GM23338 (cell line): ENCODE results near the gene LRIF1. TPM values are rescaled to one million over a fixed set of nuclear protein-coding genes. Genes with fewer than 3 reads are reported as not detected.

ENCODE experiments used
- ATAC-seq: fragments of 200-7000 bp; cut with Tn5 transposase; 3 replicates; pipeline ENCODE4 v1.9.1; 2020
- DNase-seq: peaks from one replicate; pipeline ENCODE4 v3.0.0-alpha.2; 2015; ENCODE audit warnings: low spot score
- H2AFZ ChIP-seq: fragments of 200-600 bp; sonication (generic); 2 replicates; pipeline ENCODE4 v1.8.0; 2016; ENCODE audit warnings: antibody characterized with exemption, mild to moderate bottlenecking, moderate library complexity
- H3F3A ChIP-seq: fragments of 200-600 bp; sonication (generic); replicated peaks from 2 replicates; pipeline ENCODE4 v1.8.0; 2017; ENCODE audit warnings: antibody characterized with exemption, mixed run types, low read depth
- H3K27ac ChIP-seq: fragments of 200-600 bp; sonication (generic); 2 replicates; pipeline ENCODE4 v1.6.1; 2016; ENCODE audit warnings: low read depth
- H3K27me3 ChIP-seq: fragments of 200-600 bp; sonication (generic); 2 replicates; pipeline ENCODE4 v1.8.0; 2016; ENCODE audit warnings: mild to moderate bottlenecking, mixed run types, moderate library complexity; ENCODE audit not compliant: insufficient read depth
- H3K36me3 ChIP-seq: fragments of 200-600 bp; sonication (generic); 2 replicates; pipeline ENCODE4 v1.8.0; 2016; ENCODE audit warnings: mild to moderate bottlenecking; ENCODE audit not compliant: insufficient read depth
- H3K4me1 ChIP-seq: fragments of 200-600 bp; sonication (generic); 2 replicates; pipeline ENCODE4 v1.8.0; 2016; ENCODE audit warnings: mild to moderate bottlenecking, moderate library complexity; ENCODE audit not compliant: insufficient read depth
- H3K4me2 ChIP-seq: fragments of 200-600 bp; sonication (generic); 2 replicates; pipeline ENCODE4 v1.7.1; 2017; ENCODE audit warnings: mixed run types
- H3K4me3 ChIP-seq: fragments of 200-600 bp; sonication (generic); 2 replicates; pipeline ENCODE4 v1.6.1; 2016; ENCODE audit warnings: mixed run types
- H3K79me2 ChIP-seq: fragments of 200-600 bp; sonication (generic); replicated peaks from 2 replicates; pipeline ENCODE4 v1.8.0; 2017; ENCODE audit warnings: mild to moderate bottlenecking; ENCODE audit not compliant: insufficient read depth
- H3K9me2 ChIP-seq: fragments of 200-600 bp; sonication (generic); 2 replicates; pipeline ENCODE4 v1.8.0; 2017; ENCODE audit not compliant: insufficient read depth
- H4K20me1 ChIP-seq: fragments of 200-600 bp; sonication (generic); replicated peaks from 2 replicates; pipeline ENCODE4 v1.8.0; 2017; ENCODE audit warnings: mild to moderate bottlenecking; ENCODE audit not compliant: insufficient read depth
- H3K27ac Mint-ChIP-seq: 2 replicates; pipeline ENCODE4 v1.8.0; 2020; ENCODE audit warnings: inconsistent platforms, mild to moderate bottlenecking, moderate library complexity, mixed read lengths
- H3K27me3 Mint-ChIP-seq: 3 replicates; pipeline ENCODE4 v1.8.0; 2022; ENCODE audit warnings: low read depth, mild to moderate bottlenecking, moderate library complexity, mixed read lengths, inconsistent platforms; ENCODE audit not compliant: insufficient read depth, poor library complexity
- H3K36me3 Mint-ChIP-seq: 3 replicates; pipeline ENCODE4 v1.8.0; 2021; ENCODE audit warnings: low read depth, mild to moderate bottlenecking, inconsistent platforms, moderate library complexity, mixed read lengths
- H3K4me1 Mint-ChIP-seq: 3 replicates; pipeline ENCODE4 v1.8.0; 2020; ENCODE audit warnings: mild to moderate bottlenecking, inconsistent platforms, mixed read lengths
- H3K4me3 Mint-ChIP-seq: 3 replicates; pipeline ENCODE4 v1.8.0; 2021; ENCODE audit warnings: moderate library complexity, mild to moderate bottlenecking, inconsistent platforms, mixed read lengths
- H3K9me3 Mint-ChIP-seq: 3 replicates; pipeline ENCODE4 v1.8.0; 2020; ENCODE audit warnings: moderate library complexity, mild to moderate bottlenecking, inconsistent platforms, mixed read lengths
- CREB1 ChIP-seq: fragments of 250-450 bp; sonication (Bioruptor Pico); IDR thresholded peaks from 2 replicates; pipeline ENCODE4 v1.5.0; 2020; ENCODE audit warnings: low read depth, mild to moderate bottlenecking, moderate library complexity
- EZH2 ChIP-seq: fragments of 200-600 bp; sonication (generic); IDR thresholded peaks from one replicate; pipeline ENCODE4 v1.8.0; 2017; ENCODE audit warnings: antibody characterized with exemption, mild to moderate bottlenecking, low read depth; ENCODE audit not compliant: unreplicated experiment
- EZH2phosphoT487 ChIP-seq: fragments of 200-600 bp; sonication (generic); IDR thresholded peaks from one replicate; pipeline ENCODE4 v1.8.1; 2018; ENCODE audit warnings: antibody characterized with exemption; ENCODE audit not compliant: unreplicated experiment
- JUNB ChIP-seq: IDR thresholded peaks from one replicate; pipeline ENCODE4 v1.6.1; 2016; ENCODE audit warnings: antibody characterized with exemption; ENCODE audit not compliant: unreplicated experiment
- NANOG ChIP-seq: IDR thresholded peaks from 2 replicates; pipeline ENCODE4 v1.6.1; 2016; ENCODE audit warnings: antibody characterized with exemption, borderline replicate concordance
- POLR2AphosphoS5 ChIP-seq: IDR thresholded peaks from 2 replicates; pipeline ENCODE4 v1.6.1; 2016; ENCODE audit warnings: antibody characterized with exemption, low read depth
- STAT1 ChIP-seq: IDR thresholded peaks from one replicate; pipeline ENCODE4 v1.6.1; 2016; ENCODE audit warnings: antibody characterized with exemption; ENCODE audit not compliant: unreplicated experiment
- ZNF114 ChIP-seq: fragments of 250-450 bp; sonication (Bioruptor Pico); IDR thresholded peaks from 2 replicates; pipeline ENCODE4 v1.5.0; 2020; ENCODE audit warnings: mild to moderate bottlenecking, moderate library complexity
- ZNF331 ChIP-seq: fragments of 250-450 bp; sonication (Bioruptor Pico); IDR thresholded peaks from 2 replicates; pipeline ENCODE4 v1.5.0; 2020; ENCODE audit warnings: low read depth, mild to moderate bottlenecking, moderate library complexity
- polyA plus RNA-seq: library from polyadenylated mRNA; unstranded; fragments of >200 nt; fragmentation: Nextera tagmentation; extraction: Ambion mirVana; gene quantifications from 2 replicates; pipeline ENCODE4 v1.2.1, GENCODE V29; 2016
- total RNA-seq: library from RNA; depleted of rRNA; stranded (reverse); fragments of >200 nt; shearing (Covaris generic); gene quantifications from 2 replicates; pipeline ENCODE4 v1.2.3, GENCODE V29; 2014
- TF ChIP-seq, protein P1 (sequence below), 2 experiments: fragments of 200-600 bp in 1 of 2; sonication (generic) in 1 of 2; conservative IDR thresholded peaks; 2 replicates each; pipeline versions ENCODE4 v1.5.1 to v1.6.1; 2016 to 2017; ENCODE audit warnings: antibody characterized with exemption in 2 of 2, low read depth in 2 of 2, mild to moderate bottlenecking in 2 of 2, moderate library complexity in 1 of 2
- TF ChIP-seq, protein P2 (sequence below): IDR thresholded peaks from one replicate; pipeline ENCODE4 v1.6.1; 2018; ENCODE audit warnings: antibody characterized with exemption; ENCODE audit not compliant: unreplicated experiment

LRIF1 gene
- total and polyA plus RNA-seq, 2 experiments from 2014 or later, result 32.6 to 37.9 TPM

DNA sequence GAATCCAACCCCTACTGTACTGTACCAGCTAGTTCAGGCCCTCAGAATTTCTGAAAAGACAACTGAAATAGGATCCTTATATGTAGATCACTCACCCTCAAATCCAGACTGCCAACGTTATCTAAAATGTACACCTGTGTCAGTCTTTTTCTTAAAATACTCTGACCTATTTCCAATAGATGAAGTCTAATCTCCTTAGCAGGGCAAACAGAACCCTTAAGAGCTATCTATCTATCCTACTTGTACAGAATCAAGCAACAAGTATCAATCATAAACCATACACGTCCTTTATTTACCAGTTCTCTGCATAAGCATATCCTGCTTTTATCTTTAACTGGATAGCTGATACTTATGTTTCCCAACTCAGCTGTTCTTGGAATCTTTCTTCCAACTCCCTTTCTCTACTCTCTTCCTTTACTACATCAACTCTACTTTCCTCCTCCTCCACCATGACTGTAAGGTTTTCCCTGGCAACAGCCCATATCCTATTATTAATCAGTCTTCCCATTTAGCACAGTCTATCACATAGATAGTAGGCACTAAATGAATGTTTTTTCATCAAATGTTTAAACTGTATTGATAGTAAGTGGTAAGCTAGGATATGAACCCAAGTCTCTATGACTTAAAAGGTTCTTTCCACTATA is 2.8 kb downstream of the LRIF1 start:
- Mint-ChIP-seq H3K27ac (no peak overlapping the region), H3K4me1 (peaks cover 19% of the 10 kb centered on the region; the same call in 2 of the 3 replicates), H3K27me3 (peaks cover 16% of the 10 kb centered on the region), H3K4me3 (peak overlapping the region; percentile 4; the same call in 2 of the 3 replicates), H3K9me3 (peaks cover 24% of the 10 kb centered on the region), H3K36me3 (peaks cover 17% of the 10 kb centered on the region)
- Histone ChIP-seq H3K9me2 (peaks cover 10% of the 10 kb centered on the region; the same call in 1 of the 2 replicates), H4K20me1 (peaks cover 6% of the 10 kb centered on the region), H3K79me2 (peaks cover 66% of the 10 kb centered on the region), H3K4me2 (peak overlapping the region; percentile 69), H2AFZ (no peak overlapping the region), H3K36me3 (no peaks in the 10 kb centered on the region), H3K27ac (no peak overlapping the region), H3K27me3 (no peaks in the 10 kb centered on the region), H3K4me1 (peaks cover 25% of the 10 kb centered on the region), H3K4me3 (peak overlapping the region; percentile 76), H3F3A (no peaks in the 10 kb centered on the region)
- no peak for DNase-seq
- ATAC-seq, result no peak
- TF ChIP-seq, protein P1, sequence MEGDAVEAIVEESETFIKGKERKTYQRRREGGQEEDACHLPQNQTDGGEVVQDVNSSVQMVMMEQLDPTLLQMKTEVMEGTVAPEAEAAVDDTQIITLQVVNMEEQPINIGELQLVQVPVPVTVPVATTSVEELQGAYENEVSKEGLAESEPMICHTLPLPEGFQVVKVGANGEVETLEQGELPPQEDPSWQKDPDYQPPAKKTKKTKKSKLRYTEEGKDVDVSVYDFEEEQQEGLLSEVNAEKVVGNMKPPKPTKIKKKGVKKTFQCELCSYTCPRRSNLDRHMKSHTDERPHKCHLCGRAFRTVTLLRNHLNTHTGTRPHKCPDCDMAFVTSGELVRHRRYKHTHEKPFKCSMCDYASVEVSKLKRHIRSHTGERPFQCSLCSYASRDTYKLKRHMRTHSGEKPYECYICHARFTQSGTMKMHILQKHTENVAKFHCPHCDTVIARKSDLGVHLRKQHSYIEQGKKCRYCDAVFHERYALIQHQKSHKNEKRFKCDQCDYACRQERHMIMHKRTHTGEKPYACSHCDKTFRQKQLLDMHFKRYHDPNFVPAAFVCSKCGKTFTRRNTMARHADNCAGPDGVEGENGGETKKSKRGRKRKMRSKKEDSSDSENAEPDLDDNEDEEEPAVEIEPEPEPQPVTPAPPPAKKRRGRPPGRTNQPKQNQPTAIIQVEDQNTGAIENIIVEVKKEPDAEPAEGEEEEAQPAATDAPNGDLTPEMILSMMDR (conservative IDR thresholded peaks at IDR 0.05; ENCODE audit: low read depth in 2 of 2), result no peak
- TF ChIP-seq CREB1 (CRISPR knock-in tag) (no peak), STAT1 (no peak), EZH2 (no peak), ZNF331 (CRISPR knock-in tag) (no peak), NANOG (no peak), POLR2AphosphoS5 (no peak), JUNB (no peak), ZNF114 (no peak)
- TF ChIP-seq, protein P2, sequence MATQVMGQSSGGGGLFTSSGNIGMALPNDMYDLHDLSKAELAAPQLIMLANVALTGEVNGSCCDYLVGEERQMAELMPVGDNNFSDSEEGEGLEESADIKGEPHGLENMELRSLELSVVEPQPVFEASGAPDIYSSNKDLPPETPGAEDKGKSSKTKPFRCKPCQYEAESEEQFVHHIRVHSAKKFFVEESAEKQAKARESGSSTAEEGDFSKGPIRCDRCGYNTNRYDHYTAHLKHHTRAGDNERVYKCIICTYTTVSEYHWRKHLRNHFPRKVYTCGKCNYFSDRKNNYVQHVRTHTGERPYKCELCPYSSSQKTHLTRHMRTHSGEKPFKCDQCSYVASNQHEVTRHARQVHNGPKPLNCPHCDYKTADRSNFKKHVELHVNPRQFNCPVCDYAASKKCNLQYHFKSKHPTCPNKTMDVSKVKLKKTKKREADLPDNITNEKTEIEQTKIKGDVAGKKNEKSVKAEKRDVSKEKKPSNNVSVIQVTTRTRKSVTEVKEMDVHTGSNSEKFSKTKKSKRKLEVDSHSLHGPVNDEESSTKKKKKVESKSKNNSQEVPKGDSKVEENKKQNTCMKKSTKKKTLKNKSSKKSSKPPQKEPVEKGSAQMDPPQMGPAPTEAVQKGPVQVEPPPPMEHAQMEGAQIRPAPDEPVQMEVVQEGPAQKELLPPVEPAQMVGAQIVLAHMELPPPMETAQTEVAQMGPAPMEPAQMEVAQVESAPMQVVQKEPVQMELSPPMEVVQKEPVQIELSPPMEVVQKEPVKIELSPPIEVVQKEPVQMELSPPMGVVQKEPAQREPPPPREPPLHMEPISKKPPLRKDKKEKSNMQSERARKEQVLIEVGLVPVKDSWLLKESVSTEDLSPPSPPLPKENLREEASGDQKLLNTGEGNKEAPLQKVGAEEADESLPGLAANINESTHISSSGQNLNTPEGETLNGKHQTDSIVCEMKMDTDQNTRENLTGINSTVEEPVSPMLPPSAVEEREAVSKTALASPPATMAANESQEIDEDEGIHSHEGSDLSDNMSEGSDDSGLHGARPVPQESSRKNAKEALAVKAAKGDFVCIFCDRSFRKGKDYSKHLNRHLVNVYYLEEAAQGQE, result no peak

DNA sequence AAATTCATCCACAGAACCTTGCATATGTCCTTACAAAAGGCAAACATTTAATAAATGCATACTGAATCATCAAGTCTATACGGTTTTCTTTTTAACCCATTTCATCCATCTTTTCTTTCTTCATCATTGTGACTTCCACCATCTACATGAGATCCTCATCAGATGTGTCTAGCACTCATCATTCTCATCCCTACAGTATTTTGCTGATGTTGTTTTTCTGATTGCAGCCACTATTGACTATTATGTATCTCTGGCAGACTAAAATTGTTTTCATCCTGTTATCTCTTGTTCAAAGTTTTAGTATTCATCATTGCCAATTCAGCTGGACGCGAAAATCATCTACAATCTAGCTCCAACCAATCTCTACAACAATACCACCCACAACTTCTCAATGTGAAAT is 5.9 kb downstream of the LRIF1 start:
- Histone ChIP-seq H3K4me1 (peaks cover 33% of the 10 kb centered on the region), H3K79me2 (peaks cover 95% of the 10 kb centered on the region), H3K4me3 (no peak overlapping the region), H3K4me2 (no peak overlapping the region), H3K36me3 (no peaks in the 10 kb centered on the region), H3K9me2 (no peaks in the 10 kb centered on the region), H3F3A (no peaks in the 10 kb centered on the region), H3K27me3 (no peaks in the 10 kb centered on the region), H3K27ac (no peak overlapping the region), H4K20me1 (peaks cover 14% of the 10 kb centered on the region), H2AFZ (no peak overlapping the region)
- DNase-seq (no peak), ATAC-seq (no peak)
- Mint-ChIP-seq H3K27ac (no peak overlapping the region), H3K36me3 (peaks cover 5% of the 10 kb centered on the region; the same call in 2 of the 3 replicates), H3K4me3 (no peak overlapping the region), H3K27me3 (no peaks in the 10 kb centered on the region), H3K9me3 (peaks cover under 1% of the 10 kb centered on the region; the same call in 1 of the 3 replicates), H3K4me1 (peaks cover 16% of the 10 kb centered on the region; the same call in 2 of the 3 replicates)
- TF ChIP-seq EZH2phosphoT487 (no peak), CREB1 (CRISPR knock-in tag) (no peak), STAT1 (no peak)
